HepG2 (cell line): ENCODE results near the gene ETS1.

Experiments used
- EP300 ChIP-seq, 3 experiments: sonication (generic) in 1 of 3; formaldehyde crosslinking in 1 of 3; IDR thresholded peaks; 2 replicates each; pipeline versions ENCODE4 v1.5.1 to v1.6.1; 2011 to 2020; ENCODE audit warnings: low read depth in 2 of 3, low read length in 2 of 3, borderline replicate concordance in 1 of 3, improper control_type of control experiment in 1 of 3, mild to moderate bottlenecking in 1 of 3, missing genetic modification reagents in 1 of 3, moderate library complexity in 1 of 3
- FOSL1 ChIP-seq: sonication (generic); formaldehyde crosslinking; IDR thresholded peaks from 2 replicates; pipeline ENCODE4 v1.9.0; 2021; ENCODE audit warnings: missing genetic modification reagents, borderline replicate concordance
- GATA4 ChIP-seq: sonication (generic); IDR thresholded peaks from 2 replicates; pipeline ENCODE4 v1.6.1; 2016; ENCODE audit warnings: antibody characterized with exemption, low read depth, borderline replicate concordance
- MAX ChIP-seq: IDR thresholded peaks from 2 replicates; pipeline ENCODE4 v1.6.1; 2012; ENCODE audit warnings: inconsistent platforms
- ZNF207 ChIP-seq: fragments of 450-650 bp; IDR thresholded peaks from 2 replicates; pipeline ENCODE4 v1.6.1; 2016; ENCODE audit warnings: antibody characterized with exemption, borderline replicate concordance
- ZNF558 ChIP-seq: sonication (generic); formaldehyde crosslinking; IDR thresholded peaks from 2 replicates; pipeline ENCODE4 v1.9.0; 2022; ENCODE audit warnings: mild to moderate bottlenecking, missing genetic modification reagents, borderline replicate concordance
- ZNF644 ChIP-seq: IDR thresholded peaks from 2 replicates; pipeline ENCODE4 v1.6.1; 2016; ENCODE audit warnings: low read depth
- ZNF879 ChIP-seq: sonication (generic); formaldehyde crosslinking; IDR thresholded peaks from 2 replicates; pipeline ENCODE4 v1.8.1; 2023; ENCODE audit warnings: missing genetic modification reagents

- no peak for TF ChIP-seq ZNF558 (CRISPR knock-in tag)
- no peak for TF ChIP-seq GATA4
- no peak for TF ChIP-seq MAX
- TF ChIP-seq ZNF879 (CRISPR knock-in tag): no peak
- no peak for TF ChIP-seq ZNF644 (CRISPR knock-in tag)
- no peak for TF ChIP-seq ZNF207
- no peak for TF ChIP-seq EP300 (IDR thresholded peaks at IDR 0.05; ENCODE audit: low read depth in 2 of 2, low read length in 2 of 2)
- no peak for TF ChIP-seq EP300 (CRISPR knock-in tag; IDR thresholded peaks at IDR 0.05; ENCODE audit: borderline replicate concordance)
- TF ChIP-seq FOSL1 (CRISPR knock-in tag): no peak
These were observed 175.5 kb downstream of the ETS1 start for GRCh38 chr11:128411812-128412211.
